Endodermal cell (in vitro differentiated cells): ENCODE measurements around the gene MFAP4. TPM values are rescaled to one million over a fixed set of nuclear protein-coding genes. Genes with fewer than 3 reads are reported as not detected.

ENCODE experiments used
- DNase-seq: peaks from one replicate; pipeline ENCODE4 v3.0.0-alpha.2; 2017
- H3K27ac ChIP-seq: 2 replicates; pipeline ENCODE4 v1.5.1; 2013; ENCODE audit warnings: mild to moderate bottlenecking, low read depth, low read length, moderate library complexity
- H3K27me3 ChIP-seq: 2 replicates; pipeline ENCODE4 v1.6.1; 2013; ENCODE audit warnings: mild to moderate bottlenecking, low read length, moderate library complexity; ENCODE audit not compliant: insufficient read depth, control insufficient read depth, poor library complexity, severe bottlenecking
- H3K36me3 ChIP-seq: 2 replicates; pipeline ENCODE4 v1.7.0; 2013; ENCODE audit warnings: mild to moderate bottlenecking, low read length, moderate library complexity; ENCODE audit not compliant: control insufficient read depth, insufficient read depth
- H3K4me1 ChIP-seq: one replicate; pipeline ENCODE4 v1.7.0; 2013; ENCODE audit warnings: low read length; ENCODE audit not compliant: control insufficient read depth, insufficient read depth
- H3K4me3 ChIP-seq: 2 replicates; pipeline ENCODE4 v1.5.1; 2013; ENCODE audit warnings: mild to moderate bottlenecking, low read length, moderate library complexity
- H3K9ac ChIP-seq: 2 replicates; pipeline ENCODE4 v1.6.1; 2013; ENCODE audit warnings: mild to moderate bottlenecking, low read length, moderate library complexity; ENCODE audit not compliant: poor library complexity, severe bottlenecking; ENCODE audit errors: extremely low read depth
- H3K9me3 ChIP-seq: 2 replicates; pipeline ENCODE4 v1.6.1; 2013; ENCODE audit warnings: mild to moderate bottlenecking, low read length, moderate library complexity; ENCODE audit not compliant: control insufficient read depth
- H3K27ac Mint-ChIP-seq: 2 replicates; pipeline ENCODE4 v1.8.0; 2020; ENCODE audit warnings: mixed read lengths
- H3K27me3 Mint-ChIP-seq: 2 replicates; pipeline ENCODE4 v1.8.0; 2021; ENCODE audit warnings: mild to moderate bottlenecking, mixed read lengths; ENCODE audit not compliant: insufficient read depth
- H3K36me3 Mint-ChIP-seq: 2 replicates; pipeline ENCODE4 v1.8.0; 2020; ENCODE audit warnings: low read depth, mixed read lengths
- H3K4me1 Mint-ChIP-seq: 2 replicates; pipeline ENCODE4 v1.8.0; 2020; ENCODE audit warnings: mixed read lengths
- H3K4me3 Mint-ChIP-seq: 2 replicates; pipeline ENCODE4 v1.8.0; 2020; ENCODE audit warnings: mild to moderate bottlenecking, moderate library complexity, mixed read lengths
- H3K9me3 Mint-ChIP-seq: 2 replicates; pipeline ENCODE4 v1.8.0; 2020; ENCODE audit warnings: mild to moderate bottlenecking, mixed read lengths
- WGBS, 2 experiments: methylation state at CpG; one replicate each; pipeline versions ENCODE4 v1.1.5 to v1.1.7; 2013; ENCODE audit warnings: missing lambda C conversion rate in 2 of 2, mixed read lengths in 1 of 2; ENCODE audit not compliant: insufficient coverage in 1 of 2, insufficient read length in 1 of 2; 5-methylcytosine and 5-hydroxymethylcytosine counted together
- total RNA-seq, 2 donors: library from RNA; stranded (reverse); fragmentation: NEBNext Ultra II Directional in 1 of 2; extraction: Animal tissue kit (Norgen Biotek cat#: 25700) in 1 of 2; gene quantifications; 2 replicates in 1 of 2; 3 replicates in 1 of 2; pipeline ENCODE4 v1.2.1, GENCODE V29; 2021
- TF ChIP-seq, protein P1 (sequence below): fragments of 200-600 bp; sonication (generic); conservative IDR thresholded peaks from 2 replicates; pipeline ENCODE4 v1.5.0; 2021; ENCODE audit warnings: antibody characterized with exemption, mild to moderate bottlenecking

MFAP4 gene
- total RNA-seq, 2 donors from 2014 or later = 11.1 to 36.8 TPM

DNA sequence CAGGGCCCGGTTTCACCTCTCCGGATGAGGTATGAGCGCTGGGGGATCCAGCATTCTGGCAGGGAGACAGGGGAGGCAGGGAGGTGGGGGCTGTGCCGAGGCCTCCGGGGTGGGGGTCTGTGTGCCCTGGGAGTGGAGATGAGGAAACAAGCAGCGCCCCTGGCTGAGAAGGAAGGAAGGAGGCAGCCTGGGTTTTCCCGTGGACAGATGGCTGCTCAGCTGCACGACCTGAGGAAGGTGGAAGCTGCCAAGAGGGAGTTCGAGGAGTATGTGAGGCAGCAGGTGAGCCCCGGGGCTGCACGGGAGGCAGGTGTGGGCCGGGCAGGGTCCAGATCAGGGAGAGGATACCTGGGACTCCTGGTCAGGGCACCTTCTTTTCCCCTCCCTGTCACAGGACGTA, 28.3 kb upstream of the MFAP4 start:
- Mint-ChIP-seq H3K4me1 (peaks cover 6% of the 10 kb centered on the region), H3K36me3 (no peaks in the 10 kb centered on the region), H3K27ac (no peak overlapping the region), H3K27me3 (peaks cover 5% of the 10 kb centered on the region), H3K4me3 (no peak overlapping the region), H3K9me3 (no peaks in the 10 kb centered on the region)
- WGBS, 2 experiments = 92 to 94% methylated on average over 9 to 13 of the region's 13 CpGs
- H3K9ac ChIP-seq = no peak overlapping the region
- no peaks in the 10 kb centered on the region for H3K27me3 ChIP-seq
- no peak overlapping the region for H3K4me3 ChIP-seq
- no peaks in the 10 kb centered on the region for H3K4me1 ChIP-seq
- no peaks in the 10 kb centered on the region for H3K9me3 ChIP-seq
- H3K36me3 ChIP-seq = no peaks in the 10 kb centered on the region
- DNase-seq = peak; percentile 55
- no peak overlapping the region for H3K27ac ChIP-seq
- TF ChIP-seq, protein P1, sequence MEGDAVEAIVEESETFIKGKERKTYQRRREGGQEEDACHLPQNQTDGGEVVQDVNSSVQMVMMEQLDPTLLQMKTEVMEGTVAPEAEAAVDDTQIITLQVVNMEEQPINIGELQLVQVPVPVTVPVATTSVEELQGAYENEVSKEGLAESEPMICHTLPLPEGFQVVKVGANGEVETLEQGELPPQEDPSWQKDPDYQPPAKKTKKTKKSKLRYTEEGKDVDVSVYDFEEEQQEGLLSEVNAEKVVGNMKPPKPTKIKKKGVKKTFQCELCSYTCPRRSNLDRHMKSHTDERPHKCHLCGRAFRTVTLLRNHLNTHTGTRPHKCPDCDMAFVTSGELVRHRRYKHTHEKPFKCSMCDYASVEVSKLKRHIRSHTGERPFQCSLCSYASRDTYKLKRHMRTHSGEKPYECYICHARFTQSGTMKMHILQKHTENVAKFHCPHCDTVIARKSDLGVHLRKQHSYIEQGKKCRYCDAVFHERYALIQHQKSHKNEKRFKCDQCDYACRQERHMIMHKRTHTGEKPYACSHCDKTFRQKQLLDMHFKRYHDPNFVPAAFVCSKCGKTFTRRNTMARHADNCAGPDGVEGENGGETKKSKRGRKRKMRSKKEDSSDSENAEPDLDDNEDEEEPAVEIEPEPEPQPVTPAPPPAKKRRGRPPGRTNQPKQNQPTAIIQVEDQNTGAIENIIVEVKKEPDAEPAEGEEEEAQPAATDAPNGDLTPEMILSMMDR = no peak

DNA sequence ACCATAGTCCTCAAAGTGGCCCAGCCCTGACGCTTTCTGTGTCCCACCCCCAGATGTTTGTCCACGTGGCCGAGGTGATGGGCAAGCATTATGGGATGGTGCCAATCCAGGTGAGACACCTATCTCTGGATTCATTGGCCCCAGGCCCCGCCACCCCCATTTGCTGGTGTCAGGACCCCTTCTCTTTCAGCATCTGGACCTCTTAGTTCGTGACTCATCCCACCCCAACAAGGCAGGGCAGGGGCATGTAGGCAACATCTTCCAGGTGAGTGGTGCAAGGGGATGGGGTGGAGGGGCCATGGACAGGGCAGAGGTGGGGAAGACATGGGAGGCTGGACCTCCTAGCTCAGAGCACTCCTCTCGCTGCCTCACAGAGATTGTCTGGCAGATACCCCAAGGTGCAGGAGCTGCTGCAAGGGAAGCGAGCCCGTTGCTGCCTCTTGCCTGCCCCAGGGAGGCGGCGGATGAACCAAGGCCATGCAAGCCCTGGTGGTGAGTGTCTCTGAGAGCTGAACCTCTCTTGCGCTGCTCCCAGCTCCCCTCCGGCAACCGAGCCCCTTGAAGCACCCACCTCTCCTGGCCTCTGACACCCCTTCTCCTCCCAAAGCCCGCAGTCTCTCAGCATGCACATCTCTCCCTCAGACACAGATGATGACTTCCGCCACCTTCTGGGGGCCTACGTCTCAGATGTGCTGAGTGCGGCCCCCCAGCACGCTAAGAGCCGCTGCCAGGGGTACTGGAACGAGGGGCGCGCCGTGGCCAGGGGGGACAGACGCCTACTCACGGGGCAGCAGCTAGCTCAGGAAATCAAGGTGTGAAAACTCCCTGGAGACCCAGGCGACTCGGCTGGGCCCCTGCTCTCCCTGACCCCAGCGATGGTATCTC, 27.6 kb upstream of the MFAP4 start:
- 93 to 98% methylated on average over 17 to 28 of the region's 28 CpGs for WGBS, 2 experiments
- TF ChIP-seq, protein P1 = no peak
- H3K4me1 ChIP-seq = no peaks in the 10 kb centered on the region
- Mint-ChIP-seq H3K27ac (no peak overlapping the region), H3K27me3 (peaks cover 5% of the 10 kb centered on the region), H3K36me3 (no peaks in the 10 kb centered on the region), H3K4me3 (no peak overlapping the region), H3K4me1 (peaks cover 6% of the 10 kb centered on the region), H3K9me3 (no peaks in the 10 kb centered on the region)
- H3K4me3 ChIP-seq = no peak overlapping the region
- H3K9me3 ChIP-seq = no peaks in the 10 kb centered on the region
- peak; percentile 53 for DNase-seq
- H3K27me3 ChIP-seq = no peaks in the 10 kb centered on the region
- no peak overlapping the region for H3K9ac ChIP-seq
- no peak overlapping the region for H3K27ac ChIP-seq
- H3K36me3 ChIP-seq = no peaks in the 10 kb centered on the region

DNA sequence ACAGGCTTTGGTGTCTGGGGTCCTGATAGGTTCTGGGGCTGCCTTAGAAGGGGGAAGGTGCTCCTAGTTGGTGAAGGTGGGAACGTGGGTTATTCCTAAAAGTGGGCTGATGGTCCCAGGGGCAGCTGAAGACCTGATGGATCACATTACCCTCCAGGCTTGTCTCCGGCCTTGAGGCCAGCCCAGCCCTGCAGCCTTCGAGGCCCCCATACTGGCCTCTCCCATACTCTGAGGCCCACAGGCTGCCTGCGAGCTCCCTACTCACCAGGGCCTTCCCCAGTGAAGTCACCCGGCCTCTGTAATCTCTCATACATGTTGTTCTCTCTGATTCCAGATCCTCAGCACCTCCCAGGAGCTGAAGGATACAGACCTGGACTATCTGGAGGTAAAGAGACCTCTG, 26.8 kb upstream of the MFAP4 start:
- Histone ChIP-seq H3K4me1 (no peaks in the 10 kb centered on the region), H3K36me3 (no peaks in the 10 kb centered on the region), H3K27me3 (no peaks in the 10 kb centered on the region), H3K4me3 (no peak overlapping the region), H3K9ac (no peak overlapping the region), H3K9me3 (no peaks in the 10 kb centered on the region), H3K27ac (no peak overlapping the region)
- Mint-ChIP-seq H3K27ac (no peak overlapping the region), H3K9me3 (no peaks in the 10 kb centered on the region), H3K4me1 (peaks cover 6% of the 10 kb centered on the region), H3K4me3 (no peak overlapping the region), H3K27me3 (peaks cover 5% of the 10 kb centered on the region), H3K36me3 (no peaks in the 10 kb centered on the region)
- TF ChIP-seq, protein P1 = no peak
- no peak for DNase-seq
- 94% methylated on average over 5 of the region's 5 CpGs; no CpG with 5 or more reads in 1 of the 2 experiments for WGBS, 2 experiments
